Endothelial cell of umbilical vein (primary cell): ENCODE measurements around the gene OPRD1.
"Not testable (repeated sequence)": the region's sequence is repeated elsewhere in the genome, so short reads cannot be mapped to it uniquely, and the experiment has no call there.

Source experiments
- EZH2 ChIP-seq: IDR thresholded peaks from 2 replicates; pipeline ENCODE4 v1.6.1; 2012; ENCODE audit warnings: borderline replicate concordance, low read depth, mild to moderate bottlenecking, moderate library complexity, low read length, inconsistent platforms; ENCODE audit not compliant: severe bottlenecking
- GATA2 ChIP-seq: IDR thresholded peaks from 2 replicates; pipeline ENCODE4 v1.7.0; 2011; ENCODE audit warnings: low read depth, mild to moderate bottlenecking, moderate library complexity, mixed read lengths, low read length; ENCODE audit not compliant: insufficient read length, insufficient read depth
- JUN ChIP-seq: IDR thresholded peaks from 2 replicates; pipeline ENCODE4 v1.6.1; 2011; ENCODE audit warnings: borderline replicate concordance, low read depth; ENCODE audit not compliant: insufficient read length, insufficient read depth
- POLR2A ChIP-seq: IDR thresholded peaks from 2 replicates; pipeline ENCODE4 v1.6.1; 2012; ENCODE audit warnings: low read depth, mild to moderate bottlenecking, control low read depth, low read length
- POLR2AphosphoS5 ChIP-seq: IDR thresholded peaks from 2 replicates; pipeline ENCODE4 v1.6.1; 2012; ENCODE audit warnings: low read depth, mild to moderate bottlenecking, control low read depth, low read length, moderate library complexity; ENCODE audit not compliant: insufficient read depth
- TF ChIP-seq, protein P1 (sequence below), 2 donors: IDR thresholded peaks; 1 replicate in 1 of 2; 2 replicates in 1 of 2; pipeline ENCODE4 v1.5.1; 2011; ENCODE audit warnings: low read length in 2 of 2, mild to moderate bottlenecking in 2 of 2, moderate library complexity in 2 of 2, control low read depth in 1 of 2, inconsistent platforms in 1 of 2, low read depth in 1 of 2; ENCODE audit not compliant: insufficient read depth in 1 of 2; ENCODE audit errors: extremely low read depth in 1 of 2

GRCh38 chr1:28791929-28792328, 20.0 kb upstream of the OPRD1 start:
- TF ChIP-seq, protein P1, sequence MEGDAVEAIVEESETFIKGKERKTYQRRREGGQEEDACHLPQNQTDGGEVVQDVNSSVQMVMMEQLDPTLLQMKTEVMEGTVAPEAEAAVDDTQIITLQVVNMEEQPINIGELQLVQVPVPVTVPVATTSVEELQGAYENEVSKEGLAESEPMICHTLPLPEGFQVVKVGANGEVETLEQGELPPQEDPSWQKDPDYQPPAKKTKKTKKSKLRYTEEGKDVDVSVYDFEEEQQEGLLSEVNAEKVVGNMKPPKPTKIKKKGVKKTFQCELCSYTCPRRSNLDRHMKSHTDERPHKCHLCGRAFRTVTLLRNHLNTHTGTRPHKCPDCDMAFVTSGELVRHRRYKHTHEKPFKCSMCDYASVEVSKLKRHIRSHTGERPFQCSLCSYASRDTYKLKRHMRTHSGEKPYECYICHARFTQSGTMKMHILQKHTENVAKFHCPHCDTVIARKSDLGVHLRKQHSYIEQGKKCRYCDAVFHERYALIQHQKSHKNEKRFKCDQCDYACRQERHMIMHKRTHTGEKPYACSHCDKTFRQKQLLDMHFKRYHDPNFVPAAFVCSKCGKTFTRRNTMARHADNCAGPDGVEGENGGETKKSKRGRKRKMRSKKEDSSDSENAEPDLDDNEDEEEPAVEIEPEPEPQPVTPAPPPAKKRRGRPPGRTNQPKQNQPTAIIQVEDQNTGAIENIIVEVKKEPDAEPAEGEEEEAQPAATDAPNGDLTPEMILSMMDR (IDR thresholded peaks at IDR 0.05; ENCODE audit: extremely low read depth in 1 of 2, insufficient read depth in 1 of 2, low read depth in 1 of 2, low read length in 2 of 2), result not testable (repeated sequence)
- TF ChIP-seq EZH2, POLR2AphosphoS5, POLR2A, JUN, GATA2: not testable (repeated sequence)
